ENCODE measurements around the gene LDB2. TPM values are rescaled to one million over a fixed set of nuclear protein-coding genes. Genes with fewer than 3 reads are reported as not detected.

LDB2 gene
- total RNA-seq, 1 donor: 85.9 TPM

DNA sequence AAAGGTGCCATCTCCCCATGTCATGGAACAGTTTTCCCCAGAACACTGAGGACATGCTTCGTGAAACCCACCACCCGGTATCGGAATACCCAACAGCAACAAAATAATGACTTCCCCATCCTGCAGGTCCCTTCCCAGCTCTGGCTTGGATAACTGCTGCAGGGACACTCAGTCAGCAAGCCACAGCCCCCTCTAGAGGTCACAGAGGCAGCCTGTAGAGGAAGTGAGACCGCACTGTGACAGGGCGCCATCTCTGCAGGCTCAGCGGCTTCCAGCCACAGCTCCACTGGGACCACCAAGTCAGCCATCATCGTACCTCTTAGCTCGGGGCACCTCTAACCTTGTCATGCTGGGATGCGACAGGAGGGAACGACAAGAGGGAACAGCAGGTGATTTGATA, 315.9 kb downstream of the LDB2 start:
- no peak overlapping the region for H3K4me3 ChIP-seq (ENCODE audit: low read depth, low read length)
- TF ChIP-seq, protein P1, sequence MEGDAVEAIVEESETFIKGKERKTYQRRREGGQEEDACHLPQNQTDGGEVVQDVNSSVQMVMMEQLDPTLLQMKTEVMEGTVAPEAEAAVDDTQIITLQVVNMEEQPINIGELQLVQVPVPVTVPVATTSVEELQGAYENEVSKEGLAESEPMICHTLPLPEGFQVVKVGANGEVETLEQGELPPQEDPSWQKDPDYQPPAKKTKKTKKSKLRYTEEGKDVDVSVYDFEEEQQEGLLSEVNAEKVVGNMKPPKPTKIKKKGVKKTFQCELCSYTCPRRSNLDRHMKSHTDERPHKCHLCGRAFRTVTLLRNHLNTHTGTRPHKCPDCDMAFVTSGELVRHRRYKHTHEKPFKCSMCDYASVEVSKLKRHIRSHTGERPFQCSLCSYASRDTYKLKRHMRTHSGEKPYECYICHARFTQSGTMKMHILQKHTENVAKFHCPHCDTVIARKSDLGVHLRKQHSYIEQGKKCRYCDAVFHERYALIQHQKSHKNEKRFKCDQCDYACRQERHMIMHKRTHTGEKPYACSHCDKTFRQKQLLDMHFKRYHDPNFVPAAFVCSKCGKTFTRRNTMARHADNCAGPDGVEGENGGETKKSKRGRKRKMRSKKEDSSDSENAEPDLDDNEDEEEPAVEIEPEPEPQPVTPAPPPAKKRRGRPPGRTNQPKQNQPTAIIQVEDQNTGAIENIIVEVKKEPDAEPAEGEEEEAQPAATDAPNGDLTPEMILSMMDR (IDR thresholded peaks at IDR 0.05; ENCODE audit: insufficient read depth, low read length): no peak
- no peak for DNase-seq (ENCODE audit: low read depth)

DNA sequence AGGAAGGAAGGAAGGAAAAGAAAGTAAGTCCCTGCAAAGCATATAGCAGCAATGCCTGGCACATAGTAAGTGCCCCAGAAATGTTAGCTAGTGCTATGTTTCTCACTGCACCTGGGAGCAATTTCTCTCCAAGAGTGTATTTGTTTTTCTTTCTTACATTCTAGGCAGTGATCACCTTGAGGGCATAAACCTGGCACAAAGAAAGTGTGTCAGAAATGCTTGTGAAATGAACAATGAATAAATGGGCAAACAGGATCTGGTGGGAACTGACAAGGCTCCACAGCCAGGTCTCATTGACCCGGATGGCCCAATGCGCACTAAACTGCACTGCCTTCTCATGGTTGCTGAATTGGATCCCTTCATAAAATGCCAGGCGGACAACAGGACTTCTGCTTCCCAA, 316.4 kb downstream of the LDB2 start:
- H3K4me3 ChIP-seq (ENCODE audit: low read depth, low read length): no peak overlapping the region
- TF ChIP-seq, protein P1 (IDR thresholded peaks at IDR 0.05; ENCODE audit: insufficient read depth, low read length): no peak
- DNase-seq (ENCODE audit: low read depth): no peak

DNA sequence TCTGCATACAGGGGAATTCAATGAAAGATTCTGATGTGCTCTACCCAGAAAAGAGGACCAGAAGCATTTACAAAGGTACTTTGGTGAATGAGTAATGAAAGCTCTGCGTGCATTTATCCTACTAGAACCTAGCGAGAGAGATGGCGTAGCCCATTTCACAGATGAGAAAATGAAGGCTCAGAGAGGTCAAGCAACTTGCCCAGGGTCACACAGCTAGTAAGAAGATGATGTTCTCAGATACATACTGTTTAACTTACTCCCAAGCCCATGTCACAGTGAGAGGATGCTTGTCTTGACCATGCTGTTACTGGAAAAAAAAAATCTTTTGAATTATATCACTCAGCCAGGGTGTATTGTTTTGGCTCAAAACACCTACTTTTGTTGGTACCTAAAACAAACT, 317.3 kb downstream of the LDB2 start:
- no peak overlapping the region for H3K4me3 ChIP-seq (ENCODE audit: low read depth, low read length)
- TF ChIP-seq, protein P1 (IDR thresholded peaks at IDR 0.05; ENCODE audit: insufficient read depth, low read length): no peak
- DNase-seq (ENCODE audit: low read depth): no peak

DNA sequence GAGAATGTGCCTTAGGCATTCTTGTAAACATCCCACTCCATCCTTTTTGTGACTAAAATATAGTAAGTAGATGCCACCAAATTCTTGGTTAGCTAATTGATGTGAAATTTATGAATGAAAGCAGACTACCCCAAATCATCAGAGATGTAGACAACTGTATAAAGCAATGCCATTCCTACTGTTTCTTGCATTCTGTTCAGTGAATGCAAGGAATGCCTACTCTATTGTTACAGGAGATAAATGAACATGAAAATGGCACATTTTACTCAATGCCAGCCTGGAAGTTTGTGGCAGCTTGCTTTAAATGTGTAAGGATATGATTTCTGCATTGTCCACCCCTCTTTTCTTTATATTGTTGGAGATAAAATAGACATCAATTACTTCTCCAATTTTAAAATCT, 317.9 kb downstream of the LDB2 start:
- TF ChIP-seq, protein P1 (IDR thresholded peaks at IDR 0.05; ENCODE audit: insufficient read depth, low read length): no peak
- H3K4me3 ChIP-seq (ENCODE audit: low read depth, low read length): no peak overlapping the region
- no peak for DNase-seq (ENCODE audit: low read depth)

DNA sequence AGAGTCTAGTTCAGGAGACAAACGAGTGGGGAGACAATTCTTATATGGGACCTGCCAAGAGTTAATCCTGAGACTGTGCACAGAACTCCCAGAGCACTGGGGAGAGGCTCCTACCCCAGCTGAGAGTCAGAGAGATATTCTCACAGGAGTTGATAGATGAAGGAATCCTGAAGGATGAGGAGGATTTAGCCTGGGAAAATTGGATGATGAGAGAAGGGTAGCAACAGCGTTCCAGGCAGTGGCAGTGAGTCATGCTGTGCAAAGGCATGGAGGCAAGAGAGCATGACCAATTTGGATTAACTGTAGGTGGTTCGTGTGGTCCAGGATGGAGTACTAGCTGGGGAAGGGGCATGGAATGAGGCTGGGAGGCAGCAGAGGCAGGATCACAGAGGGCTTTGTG, 318.6 kb downstream of the LDB2 start:
- peak; percentile 26 for DNase-seq (ENCODE audit: low read depth)
- H3K4me3 ChIP-seq (ENCODE audit: low read depth, low read length): no peak overlapping the region
- TF ChIP-seq, protein P1 (IDR thresholded peaks at IDR 0.05; ENCODE audit: insufficient read depth, low read length): no peak

DNA sequence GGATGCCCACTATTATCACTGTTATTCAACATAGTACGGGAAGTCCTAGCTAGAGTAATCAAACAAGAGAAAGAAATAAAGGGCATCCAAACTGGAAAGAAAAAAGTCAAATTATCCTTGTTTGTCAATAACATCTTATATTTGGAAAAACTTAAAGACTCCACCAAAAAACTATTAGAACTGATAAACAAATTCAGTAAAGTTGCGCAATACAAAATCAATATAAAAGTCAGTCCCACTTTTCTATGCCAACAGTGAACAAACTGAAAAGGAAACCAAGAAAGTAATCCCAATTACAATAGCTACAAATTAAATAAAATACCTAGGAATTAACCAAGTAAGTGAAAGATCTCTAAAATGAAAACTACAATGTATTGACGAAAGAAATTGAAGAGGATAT, 321.3 kb downstream of the LDB2 start:
- H3K4me3 ChIP-seq (ENCODE audit: low read depth, low read length): no peak overlapping the region
- TF ChIP-seq, protein P1 (IDR thresholded peaks at IDR 0.05; ENCODE audit: insufficient read depth, low read length): no peak
- no peak for DNase-seq (ENCODE audit: low read depth)

DNA sequence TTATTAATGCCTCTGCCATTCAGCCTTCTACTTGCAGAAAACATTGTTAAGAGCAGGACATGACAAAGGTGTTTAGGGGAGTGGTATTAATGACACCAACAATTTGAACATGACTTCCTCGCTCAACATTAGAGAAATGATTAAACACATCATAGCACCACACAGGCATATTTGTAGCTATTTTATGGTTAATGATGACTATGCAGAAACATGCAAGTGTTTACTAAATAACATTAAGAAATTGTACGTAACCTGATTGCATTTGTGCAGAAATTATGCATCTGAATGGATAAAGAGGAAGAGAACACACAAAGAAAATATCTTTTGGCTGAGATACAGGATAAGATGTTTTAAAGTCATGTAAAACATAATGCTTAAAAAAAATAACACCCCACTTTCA, 323.5 kb downstream of the LDB2 start:
- DNase-seq (ENCODE audit: low read depth): no peak
- no peak overlapping the region for H3K4me3 ChIP-seq (ENCODE audit: low read depth, low read length)
- TF ChIP-seq, protein P1 (IDR thresholded peaks at IDR 0.05; ENCODE audit: insufficient read depth, low read length): no peak
